ENCODE measurements around the gene TCIRG1. TPM values are rescaled to one million over a fixed set of nuclear protein-coding genes. Genes with fewer than 3 reads are reported as not detected.

Gene TCIRG1
- total RNA-seq, 2 experiments from 2014 or later: 137 to 141 TPM

DNA sequence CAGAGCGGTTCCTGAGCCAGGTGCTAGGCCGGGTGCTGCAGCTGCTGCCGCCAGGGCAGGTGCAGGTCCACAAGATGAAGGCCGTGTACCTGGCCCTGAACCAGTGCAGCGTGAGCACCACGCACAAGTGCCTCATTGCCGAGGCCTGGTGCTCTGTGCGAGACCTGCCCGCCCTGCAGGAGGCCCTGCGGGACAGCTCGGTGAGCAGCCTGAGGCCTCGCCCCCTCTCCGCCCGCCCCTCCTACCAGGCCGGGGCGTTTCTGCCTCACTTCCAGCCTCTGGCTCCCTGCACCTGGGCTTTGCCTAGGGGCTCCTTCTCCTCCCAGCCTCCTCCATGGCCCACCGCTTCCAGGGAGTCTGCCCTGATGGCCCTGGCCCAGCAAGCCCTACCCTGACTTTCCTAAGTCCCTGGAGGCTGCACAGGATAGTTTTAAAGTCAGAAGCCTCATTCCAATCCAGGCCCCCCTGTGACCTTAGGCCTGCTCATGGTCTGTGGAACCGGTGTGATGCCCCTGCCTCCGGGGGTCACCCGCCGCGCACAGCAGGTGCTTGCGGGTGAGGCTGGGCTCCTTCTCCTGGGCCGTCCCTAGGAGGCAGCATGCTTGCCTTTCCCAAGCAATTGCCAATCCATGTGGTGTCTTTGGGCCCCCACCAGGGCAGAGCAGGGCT, 5.5 kb downstream of the TCIRG1 start:
- intact Hi-C loops (cut with micrococcal nuclease): loop anchor here (5.0 kb wide), 1 partner anchor 37 kb away; no protein-coding TSS in a partner anchor
- Mint-ChIP-seq H3K36me3 (ENCODE audit: low read depth) (peaks cover 7% of the 10 kb centered on the region), H3K4me1 (ENCODE audit: low read depth) (peaks cover 11% of the 10 kb centered on the region), H3K27me3 (ENCODE audit: low read depth) (no peaks in the 10 kb centered on the region), H3K9me3 (no peaks in the 10 kb centered on the region), H3K4me3 (no peak overlapping the region), H3K27ac (no peak overlapping the region)
- DNase-seq: no peak
- CTCF ChIA-PET: no interaction called here

GRCh38 chr11:68044898-68045351, 6.1 kb downstream of the TCIRG1 start:
- no peak overlapping the region for H3K4me3 Mint-ChIP-seq
- no peak overlapping the region for H3K27ac Mint-ChIP-seq
- peaks cover 5% of the 10 kb centered on the region for H3K36me3 Mint-ChIP-seq (ENCODE audit: low read depth)
- no peaks in the 10 kb centered on the region for H3K9me3 Mint-ChIP-seq
- CTCF ChIA-PET: no interaction called here
- DNase-seq: no peak
- peaks cover 11% of the 10 kb centered on the region for H3K4me1 Mint-ChIP-seq (ENCODE audit: low read depth)
- intact Hi-C loops (cut with micrococcal nuclease): loop anchor here (5.0 kb wide), 1 partner anchor 38 kb away; no protein-coding TSS in a partner anchor
- no peaks in the 10 kb centered on the region for H3K27me3 Mint-ChIP-seq (ENCODE audit: low read depth)

- Mint-ChIP-seq H3K4me1 (ENCODE audit: low read depth) (no peaks in the 10 kb centered on the region), H3K9me3 (no peaks in the 10 kb centered on the region), H3K36me3 (ENCODE audit: low read depth) (peaks cover 6% of the 10 kb centered on the region), H3K4me3 (no peak overlapping the region), H3K27ac (no peak overlapping the region), H3K27me3 (ENCODE audit: low read depth) (no peaks in the 10 kb centered on the region)
- intact Hi-C loops (cut with micrococcal nuclease): no loop called here
- no peak for DNase-seq
- CTCF ChIA-PET: no interaction called here
These were observed 8.8 kb downstream of the TCIRG1 start for GRCh38 chr11:68047437-68048290.

- peaks cover 6% of the 10 kb centered on the region for H3K36me3 Mint-ChIP-seq (ENCODE audit: low read depth)
- no peak overlapping the region for H3K27ac Mint-ChIP-seq
- H3K4me3 Mint-ChIP-seq: no peak overlapping the region
- intact Hi-C loops (cut with micrococcal nuclease): no loop called here
- CTCF ChIA-PET: no interaction called here
- no peaks in the 10 kb centered on the region for H3K4me1 Mint-ChIP-seq (ENCODE audit: low read depth)
- no peaks in the 10 kb centered on the region for H3K27me3 Mint-ChIP-seq (ENCODE audit: low read depth)
- no peak for DNase-seq
- no peaks in the 10 kb centered on the region for H3K9me3 Mint-ChIP-seq
These were observed 10.1 kb downstream of the TCIRG1 start for GRCh38 chr11:68048681-68049508.

- H3K4me3 Mint-ChIP-seq: no peak overlapping the region
These were observed 10.9 kb downstream of the TCIRG1 start for GRCh38 chr11:68049509-68050370.

GRCh38 chr11:68050371-68050841, 11.6 kb downstream of the TCIRG1 start:
- H3K36me3 Mint-ChIP-seq (ENCODE audit: low read depth): peaks cover 5% of the 10 kb centered on the region
- DNase-seq: no peak
- no peak overlapping the region for H3K4me3 Mint-ChIP-seq
- no peaks in the 10 kb centered on the region for H3K9me3 Mint-ChIP-seq
- no peaks in the 10 kb centered on the region for H3K4me1 Mint-ChIP-seq (ENCODE audit: low read depth)
- no peaks in the 10 kb centered on the region for H3K27me3 Mint-ChIP-seq (ENCODE audit: low read depth)
- CTCF ChIA-PET: no interaction called here
- no peak overlapping the region for H3K27ac Mint-ChIP-seq
- intact Hi-C loops (cut with micrococcal nuclease): no loop called here

More at GRCh38 chr11:68049509-68050370, 10.9 kb downstream of the TCIRG1 start:
- DNase-seq: no peak
- Mint-ChIP-seq H3K4me1 (ENCODE audit: low read depth) (no peaks in the 10 kb centered on the region), H3K27me3 (ENCODE audit: low read depth) (no peaks in the 10 kb centered on the region), H3K9me3 (no peaks in the 10 kb centered on the region), H3K36me3 (ENCODE audit: low read depth) (peaks cover 5% of the 10 kb centered on the region), H3K27ac (no peak overlapping the region)
- intact Hi-C loops (cut with micrococcal nuclease): no loop called here
- CTCF ChIA-PET: no interaction called here

- CTCF ChIA-PET: no interaction called here
These were observed 12.6 kb downstream of the TCIRG1 start for GRCh38 chr11:68051191-68052136.

DNA sequence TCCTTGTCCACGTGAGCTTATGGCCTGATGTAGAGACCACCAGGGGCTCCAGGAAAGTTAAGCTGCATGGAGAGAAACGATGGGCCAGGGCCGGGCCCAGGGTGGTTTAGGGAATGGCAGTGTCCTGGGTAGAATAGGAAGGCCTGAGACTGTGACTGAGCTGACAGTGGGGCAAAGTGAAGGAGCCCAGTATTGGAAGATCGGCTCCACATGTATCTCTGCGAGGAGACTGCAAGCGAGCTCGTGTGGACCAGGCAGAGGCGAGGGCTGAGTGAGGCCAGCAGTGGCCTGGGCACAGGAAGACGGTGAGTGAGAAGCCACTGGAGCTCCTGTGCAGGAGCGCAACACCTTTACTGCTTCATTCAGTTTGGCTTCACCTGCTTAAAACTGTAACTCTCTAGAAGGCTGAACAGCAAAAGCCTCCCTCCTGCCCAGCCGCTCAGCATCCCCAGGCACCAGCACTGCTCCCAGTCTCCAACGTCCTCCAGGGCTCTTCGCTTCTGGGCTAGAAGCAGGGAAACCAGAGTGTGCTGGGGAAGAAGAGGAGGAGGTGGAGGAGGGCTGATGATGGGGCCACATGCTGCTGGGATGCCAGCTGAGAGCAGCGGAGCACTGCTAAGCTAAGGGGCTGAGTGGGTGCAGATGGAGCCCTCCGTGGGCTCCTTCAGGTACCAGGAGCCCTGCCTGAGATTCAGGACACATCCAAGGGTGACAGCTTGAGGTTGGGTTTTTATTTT, 13.5 kb downstream of the TCIRG1 start:
- H3K36me3 Mint-ChIP-seq (ENCODE audit: low read depth): peaks cover 3% of the 10 kb centered on the region
- no peaks in the 10 kb centered on the region for H3K9me3 Mint-ChIP-seq
- no peak for DNase-seq
- no peak overlapping the region for H3K4me3 Mint-ChIP-seq
- CTCF ChIA-PET: no interaction called here
- H3K27me3 Mint-ChIP-seq (ENCODE audit: low read depth): no peaks in the 10 kb centered on the region
- H3K27ac Mint-ChIP-seq: no peak overlapping the region
- no peaks in the 10 kb centered on the region for H3K4me1 Mint-ChIP-seq (ENCODE audit: low read depth)
- intact Hi-C loops (cut with micrococcal nuclease): no loop called here

More at GRCh38 chr11:68051191-68052136, 12.6 kb downstream of the TCIRG1 start:
- Mint-ChIP-seq H3K9me3 (no peaks in the 10 kb centered on the region), H3K27me3 (ENCODE audit: low read depth) (no peaks in the 10 kb centered on the region), H3K4me1 (ENCODE audit: low read depth) (no peaks in the 10 kb centered on the region), H3K36me3 (ENCODE audit: low read depth) (peaks cover 3% of the 10 kb centered on the region), H3K4me3 (no peak overlapping the region), H3K27ac (no peak overlapping the region)
- DNase-seq: no peak
- intact Hi-C loops (cut with micrococcal nuclease): no loop called here

GRCh38 chr11:68053117-68053516, 14.3 kb downstream of the TCIRG1 start:
- peaks cover 2% of the 10 kb centered on the region for H3K36me3 Mint-ChIP-seq (ENCODE audit: low read depth)
- no peak overlapping the region for H3K4me3 Mint-ChIP-seq
- no peaks in the 10 kb centered on the region for H3K4me1 Mint-ChIP-seq (ENCODE audit: low read depth)
- DNase-seq: no peak
- no peak overlapping the region for H3K27ac Mint-ChIP-seq
- CTCF ChIA-PET: no interaction called here
- intact Hi-C loops (cut with micrococcal nuclease): no loop called here
- H3K27me3 Mint-ChIP-seq (ENCODE audit: low read depth): no peaks in the 10 kb centered on the region
- H3K9me3 Mint-ChIP-seq: no peaks in the 10 kb centered on the region

GRCh38 chr11:68053981-68054812, 15.4 kb downstream of the TCIRG1 start:
- DNase-seq: no peak
- H3K27ac Mint-ChIP-seq: no peak overlapping the region
- intact Hi-C loops (cut with micrococcal nuclease): no loop called here
- H3K36me3 Mint-ChIP-seq (ENCODE audit: low read depth): peaks cover 2% of the 10 kb centered on the region
- H3K27me3 Mint-ChIP-seq (ENCODE audit: low read depth): no peaks in the 10 kb centered on the region
- no peak overlapping the region for H3K4me3 Mint-ChIP-seq
- H3K4me1 Mint-ChIP-seq (ENCODE audit: low read depth): no peaks in the 10 kb centered on the region
- H3K9me3 Mint-ChIP-seq: no peaks in the 10 kb centered on the region
- CTCF ChIA-PET: no interaction called here

All from activated naive CD4-positive, alpha-beta T cell treated with anti-CD3 and anti-CD28 coated beads for 36 hours (primary cell).